OCI-LY3 (cell line): ENCODE measurements around the gene ARHGEF4.

ENCODE experiments used
- H2AFZ ChIP-seq: fragments of 200-600, 300-600 bp; shearing (Covaris generic); 2 replicates; pipeline ENCODE4 v1.6.0; 2014; ENCODE audit warnings: antibody characterized with exemption, low read depth, low read length
- H3K27ac ChIP-seq: fragments of 200-600, 300-600 bp; sonication (generic); 2 replicates; pipeline ENCODE4 v1.5.1; 2014; ENCODE audit warnings: mild to moderate bottlenecking, low read length, moderate library complexity, mixed read lengths
- H3K27me3 ChIP-seq: fragments of 200-600, 300-600 bp; sonication (generic); 2 replicates; pipeline ENCODE4 v1.6.1; 2014; ENCODE audit warnings: low read depth, low read length, mixed read lengths
- H3K36me3 ChIP-seq: fragments of 200-600, 300-600 bp; sonication (generic); replicated peaks from 2 replicates; pipeline ENCODE3; 2014; ENCODE audit warnings: low read depth, low read length, mixed read lengths
- H3K4me1 ChIP-seq: fragments of 300-600, 200-600 bp; sonication (generic); 2 replicates; pipeline ENCODE4 v1.6.1; 2014; ENCODE audit warnings: low read length, mixed read lengths
- H3K4me2 ChIP-seq: fragments of 200-600, 300-600 bp; sonication (generic); 2 replicates; pipeline ENCODE4 v1.6.1; 2014; ENCODE audit warnings: low read length, mixed read lengths
- H3K4me3 ChIP-seq: fragments of 300-600, 200-600 bp; sonication (generic); 2 replicates; pipeline ENCODE4 v1.5.1; 2014; ENCODE audit warnings: antibody characterized with exemption, mild to moderate bottlenecking, low read length, moderate library complexity
- H3K79me2 ChIP-seq: fragments of 300-600, 200-600 bp; shearing (Covaris generic); 2 replicates; pipeline ENCODE4 v1.6.1; 2014; ENCODE audit warnings: mild to moderate bottlenecking, low read length, mixed read lengths
- H3K9ac ChIP-seq: fragments of 300-600, 200-600 bp; shearing (Covaris generic); 2 replicates; pipeline ENCODE4 v1.6.0; 2014; ENCODE audit warnings: mild to moderate bottlenecking, low read length, moderate library complexity
- H3K9me3 ChIP-seq: fragments of 200-600, 300-600 bp; shearing (Covaris generic); 2 replicates; pipeline ENCODE4 v1.6.1; 2014; ENCODE audit warnings: low read length, mixed read lengths; ENCODE audit not compliant: insufficient read depth
- H4K20me1 ChIP-seq: fragments of 200-600, 300-600 bp; sonication (generic); 2 replicates; pipeline ENCODE4 v1.6.1; 2016; ENCODE audit warnings: low read length, mixed read lengths; ENCODE audit not compliant: insufficient read depth
- EZH2phosphoT487 ChIP-seq: fragments of 200-600 bp; shearing (Covaris generic); IDR thresholded peaks from 2 replicates; pipeline ENCODE4 v1.6.1; 2018; ENCODE audit warnings: antibody characterized with exemption, mixed run types, low read depth
- TF ChIP-seq, protein P1 (sequence below): fragments of 200-600, 300-600 bp; sonication (generic); IDR thresholded peaks from 2 replicates; pipeline ENCODE4 v1.5.1; 2014; ENCODE audit warnings: antibody characterized with exemption, low read length, low read depth

Gene ARHGEF4

DNA sequence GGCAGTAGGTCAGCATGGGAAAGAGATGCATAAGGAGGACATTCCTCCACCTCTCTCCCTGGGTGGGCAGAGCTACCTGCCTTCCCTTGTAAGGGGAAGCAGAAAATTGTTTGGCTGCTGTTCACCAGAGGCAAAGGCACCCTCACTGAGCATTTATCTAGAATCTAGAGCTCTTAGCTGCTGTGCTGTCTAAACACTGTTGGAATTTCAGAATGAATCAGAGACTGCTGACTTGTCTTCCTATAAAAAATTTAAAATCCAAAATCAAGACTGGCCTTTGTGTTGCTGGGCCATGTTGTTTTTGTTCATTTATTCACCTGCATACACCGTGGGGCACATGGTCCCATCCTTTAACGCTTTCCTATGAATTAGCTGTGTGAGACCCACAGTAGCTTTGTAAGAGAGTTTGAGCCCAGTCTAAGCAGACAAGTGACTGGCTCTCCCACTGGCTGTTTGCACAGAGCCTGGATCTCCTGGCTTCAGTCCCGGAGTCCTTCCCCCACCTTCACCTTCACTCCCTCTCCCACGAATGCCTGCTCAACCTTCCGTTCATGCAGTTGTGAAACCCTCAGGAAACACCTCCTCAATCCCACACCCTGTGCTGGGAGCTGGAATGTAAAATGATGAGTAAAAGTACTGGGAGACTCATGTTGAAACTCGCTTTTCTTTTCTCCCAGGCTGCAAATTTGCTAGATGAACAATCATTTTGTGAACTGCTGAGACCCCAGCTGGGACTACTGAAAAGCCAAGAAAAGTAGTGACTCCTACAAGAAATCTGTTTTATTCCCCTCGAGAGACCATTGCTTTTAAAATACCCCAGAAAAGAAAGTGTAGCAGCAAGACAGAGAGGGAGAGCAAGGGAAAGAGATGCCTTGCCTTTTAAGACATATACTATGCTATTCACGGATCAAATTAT lies 180.4 kb downstream of the ARHGEF4 start:
- no peak overlapping the region for H3K4me2 ChIP-seq
- H4K20me1 ChIP-seq, result no peaks in the 10 kb centered on the region
- H2AFZ ChIP-seq, result no peak overlapping the region
- H3K4me3 ChIP-seq, result no peak overlapping the region
- no peaks in the 10 kb centered on the region for H3K79me2 ChIP-seq
- no peaks in the 10 kb centered on the region for H3K36me3 ChIP-seq
- H3K9me3 ChIP-seq, result no peaks in the 10 kb centered on the region
- peaks cover 11% of the 10 kb centered on the region; the same call in 1 of the 2 replicates for H3K27me3 ChIP-seq
- no peak overlapping the region for H3K9ac ChIP-seq
- no peak overlapping the region for H3K27ac ChIP-seq
- no peaks in the 10 kb centered on the region for H3K4me1 ChIP-seq
- TF ChIP-seq, protein P1, sequence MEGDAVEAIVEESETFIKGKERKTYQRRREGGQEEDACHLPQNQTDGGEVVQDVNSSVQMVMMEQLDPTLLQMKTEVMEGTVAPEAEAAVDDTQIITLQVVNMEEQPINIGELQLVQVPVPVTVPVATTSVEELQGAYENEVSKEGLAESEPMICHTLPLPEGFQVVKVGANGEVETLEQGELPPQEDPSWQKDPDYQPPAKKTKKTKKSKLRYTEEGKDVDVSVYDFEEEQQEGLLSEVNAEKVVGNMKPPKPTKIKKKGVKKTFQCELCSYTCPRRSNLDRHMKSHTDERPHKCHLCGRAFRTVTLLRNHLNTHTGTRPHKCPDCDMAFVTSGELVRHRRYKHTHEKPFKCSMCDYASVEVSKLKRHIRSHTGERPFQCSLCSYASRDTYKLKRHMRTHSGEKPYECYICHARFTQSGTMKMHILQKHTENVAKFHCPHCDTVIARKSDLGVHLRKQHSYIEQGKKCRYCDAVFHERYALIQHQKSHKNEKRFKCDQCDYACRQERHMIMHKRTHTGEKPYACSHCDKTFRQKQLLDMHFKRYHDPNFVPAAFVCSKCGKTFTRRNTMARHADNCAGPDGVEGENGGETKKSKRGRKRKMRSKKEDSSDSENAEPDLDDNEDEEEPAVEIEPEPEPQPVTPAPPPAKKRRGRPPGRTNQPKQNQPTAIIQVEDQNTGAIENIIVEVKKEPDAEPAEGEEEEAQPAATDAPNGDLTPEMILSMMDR, result no peak

DNA sequence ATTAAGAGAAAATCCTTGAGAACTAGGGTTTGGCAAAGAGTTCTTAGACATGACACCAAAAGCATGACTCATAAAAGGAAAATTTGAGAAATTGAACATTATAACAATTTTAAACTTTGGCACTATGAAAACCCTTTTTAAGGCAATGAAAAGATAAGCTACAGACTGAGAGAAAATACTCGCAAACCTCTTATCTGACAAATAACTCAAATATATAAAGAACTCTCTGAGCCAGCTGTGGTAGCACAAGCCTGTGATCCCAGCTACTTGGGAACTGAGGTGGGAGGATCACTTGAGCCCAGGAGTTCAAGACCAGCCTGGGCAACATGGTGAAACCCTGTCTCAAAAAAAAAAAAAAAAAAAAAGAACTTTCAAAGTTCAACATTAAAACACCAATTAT lies 186.0 kb downstream of the ARHGEF4 start:
- Histone ChIP-seq H4K20me1 (no peaks in the 10 kb centered on the region), H2AFZ (no peak overlapping the region), H3K9ac (no peak overlapping the region), H3K9me3 (no peaks in the 10 kb centered on the region), H3K4me3 (no peak overlapping the region), H3K79me2 (no peaks in the 10 kb centered on the region), H3K4me2 (no peak overlapping the region), H3K4me1 (no peaks in the 10 kb centered on the region), H3K36me3 (no peaks in the 10 kb centered on the region), H3K27me3 (peaks cover 8% of the 10 kb centered on the region; the same call in 1 of the 2 replicates), H3K27ac (no peak overlapping the region)
- no peak for TF ChIP-seq EZH2phosphoT487
- TF ChIP-seq, protein P1, result no peak

DNA sequence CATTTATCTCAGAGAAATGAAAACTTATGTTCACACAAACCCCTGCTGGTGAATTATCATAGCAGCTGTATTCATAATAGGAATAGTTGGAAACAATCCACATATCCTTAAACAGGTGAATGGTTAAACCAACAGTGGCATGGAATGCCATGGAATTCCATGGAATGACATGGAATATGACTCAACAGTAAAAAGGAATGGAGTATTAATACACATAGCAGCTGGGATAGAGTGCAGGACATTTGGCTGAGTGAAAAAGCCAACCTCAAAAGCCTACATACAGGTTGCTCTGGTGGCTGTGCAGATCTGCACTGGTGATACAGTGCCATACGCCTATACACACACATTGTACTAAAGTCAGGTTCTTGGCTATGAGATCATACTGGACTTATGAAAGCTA lies 187.0 kb downstream of the ARHGEF4 start:
- H2AFZ ChIP-seq, result no peak overlapping the region
- H3K9ac ChIP-seq, result no peak overlapping the region
- peaks cover 3% of the 10 kb centered on the region; the same call in 1 of the 2 replicates for H3K27me3 ChIP-seq
- H3K4me2 ChIP-seq, result no peak overlapping the region
- no peak overlapping the region for H3K27ac ChIP-seq
- H3K4me1 ChIP-seq, result no peaks in the 10 kb centered on the region
- H3K79me2 ChIP-seq, result no peaks in the 10 kb centered on the region
- H3K4me3 ChIP-seq, result no peak overlapping the region
- no peaks in the 10 kb centered on the region for H3K9me3 ChIP-seq
- no peaks in the 10 kb centered on the region for H3K36me3 ChIP-seq
- H4K20me1 ChIP-seq, result no peaks in the 10 kb centered on the region
- no peak for TF ChIP-seq EZH2phosphoT487
- TF ChIP-seq, protein P1, result no peak

DNA sequence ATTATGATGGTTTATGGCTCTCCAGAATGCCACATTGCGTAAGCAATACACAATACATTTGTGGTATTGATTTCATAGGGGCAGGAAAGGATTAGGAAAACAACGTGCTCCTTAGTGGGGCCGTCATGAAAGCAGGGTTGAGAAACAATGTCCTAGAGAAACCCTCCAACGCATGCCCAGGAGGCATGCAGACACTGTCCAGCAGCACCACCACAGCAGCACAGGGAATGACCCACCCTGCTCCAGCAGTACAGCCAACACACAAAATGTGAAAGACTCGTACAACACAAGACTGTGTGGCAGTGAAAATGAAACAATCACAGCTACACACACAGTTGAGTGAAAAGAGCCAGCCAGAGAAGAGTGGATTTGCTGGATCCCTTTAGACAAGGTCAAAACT lies 190.2 kb downstream of the ARHGEF4 start:
- Histone ChIP-seq H4K20me1 (no peaks in the 10 kb centered on the region), H3K36me3 (no peaks in the 10 kb centered on the region), H3K9me3 (no peaks in the 10 kb centered on the region), H2AFZ (no peak overlapping the region), H3K27ac (no peak overlapping the region), H3K4me2 (no peak overlapping the region), H3K4me3 (no peak overlapping the region), H3K79me2 (no peaks in the 10 kb centered on the region), H3K4me1 (no peaks in the 10 kb centered on the region), H3K27me3 (no peaks in the 10 kb centered on the region), H3K9ac (no peak overlapping the region)
- no peak for TF ChIP-seq EZH2phosphoT487
- TF ChIP-seq, protein P1, result no peak
